Measurements from ENCODE around the gene TUBB8.

DNA sequence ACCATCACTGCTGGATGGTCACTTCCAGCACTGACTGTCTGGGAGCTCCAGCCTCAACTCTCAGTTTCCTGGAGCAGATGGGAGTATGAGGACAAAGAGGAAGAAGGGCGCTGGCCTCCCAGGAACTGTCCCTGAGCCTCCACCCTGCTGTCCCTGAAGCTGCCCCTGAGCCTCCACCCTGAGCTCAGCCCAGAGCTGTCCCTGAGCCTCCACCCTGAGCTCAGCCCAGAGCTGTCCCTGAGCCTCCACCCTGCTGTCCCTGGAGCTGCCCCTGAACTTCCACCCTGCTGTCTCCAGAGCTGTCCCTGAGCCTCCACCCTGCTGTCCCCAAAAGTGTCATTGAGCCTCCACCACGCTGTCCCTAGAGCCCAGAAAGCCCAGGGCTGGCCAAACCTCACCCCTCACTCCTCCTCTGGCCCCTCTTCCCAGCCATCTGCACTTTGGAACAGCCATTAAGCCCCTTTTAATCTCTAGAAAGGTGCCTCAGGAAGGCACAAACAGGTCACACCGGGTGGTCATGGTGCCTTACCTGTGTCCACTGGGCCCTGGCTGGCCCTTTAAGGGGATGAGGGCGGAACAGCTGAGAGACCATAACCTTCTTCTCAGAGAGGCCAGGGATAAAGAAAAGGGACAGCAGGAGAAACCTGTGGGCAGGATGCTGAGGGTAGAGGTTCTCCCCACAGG is 30.6 kb upstream of the TUBB8 start:
- TF ChIP-seq CTCF (IDR thresholded peaks at IDR 0.05), result no peak
- TF ChIP-seq EP300 (IDR thresholded peaks at IDR 0.05), result no peak
- TF ChIP-seq POLR2A (IDR thresholded peaks at IDR 0.05), result no peak

All from stomach (tissue), 4 donors.